GF-D8 (cell line): ENCODE measurements around the gene DNAH14.
"Not testable (repeated sequence)": the region's sequence is repeated elsewhere in the genome, so short reads cannot be mapped to it uniquely, and the experiment has no call there.

Experiments
- DNase-seq: peaks from one replicate; lab custom pipeline; 2025; lab: John Stamatoyannopoulos, UW

The DNAH14 gene

DNA sequence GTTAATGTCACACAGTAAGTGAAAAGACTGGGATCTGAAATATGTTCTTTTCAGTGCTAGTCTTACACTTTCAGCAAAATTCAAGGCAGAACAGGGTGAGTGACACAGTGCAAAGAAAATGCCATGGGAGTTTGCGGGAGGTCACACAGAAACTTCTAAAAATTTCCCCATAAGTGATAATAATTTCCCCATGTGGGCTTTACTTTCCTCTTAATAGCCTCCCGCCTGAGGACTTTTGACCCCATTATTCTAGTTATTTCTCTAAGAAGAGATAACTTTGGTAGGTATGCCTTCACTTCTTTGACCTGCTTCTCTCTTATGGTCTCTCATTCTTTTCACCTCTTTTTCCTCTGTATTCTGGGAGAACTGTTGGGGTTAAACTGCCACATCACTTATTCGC, 8.1 kb upstream of the DNAH14 start:
- DNase-seq: no peak

DNA sequence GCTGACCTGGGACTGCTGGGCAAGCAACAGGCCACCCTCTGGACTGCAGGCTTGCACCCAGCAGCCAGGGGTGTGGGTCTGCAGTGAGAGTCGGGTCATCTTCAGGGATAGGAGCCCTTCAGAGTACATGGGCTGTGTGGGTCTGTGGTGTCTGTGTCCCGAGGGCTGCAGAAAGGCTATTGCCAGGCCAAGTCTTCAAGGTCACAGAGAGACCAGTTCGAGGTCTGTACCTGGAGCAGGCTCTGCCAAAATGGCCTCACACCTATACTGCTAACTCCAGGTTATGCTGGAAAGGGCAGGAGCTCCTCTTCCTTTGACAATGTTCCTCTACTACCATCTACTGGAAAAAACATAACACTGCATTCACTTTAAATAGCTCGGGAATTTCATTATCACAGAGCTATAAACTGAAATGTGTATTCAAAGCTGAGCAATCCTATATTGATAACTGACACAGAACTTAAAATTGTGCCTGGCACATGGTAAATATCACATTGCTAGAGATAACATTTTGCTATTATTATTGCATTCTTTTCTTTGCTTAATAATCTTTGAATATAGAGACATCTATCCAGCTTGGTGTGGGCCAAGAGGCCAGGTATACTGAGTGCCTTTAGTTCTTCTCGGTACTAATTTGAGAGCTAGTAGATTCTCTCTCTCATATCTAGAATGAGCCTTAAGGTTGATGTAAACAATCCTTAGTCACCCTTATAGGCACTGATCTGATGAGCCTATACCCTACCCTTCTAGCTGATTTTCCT, 6.9 kb upstream of the DNAH14 start:
- no peak for DNase-seq

DNA sequence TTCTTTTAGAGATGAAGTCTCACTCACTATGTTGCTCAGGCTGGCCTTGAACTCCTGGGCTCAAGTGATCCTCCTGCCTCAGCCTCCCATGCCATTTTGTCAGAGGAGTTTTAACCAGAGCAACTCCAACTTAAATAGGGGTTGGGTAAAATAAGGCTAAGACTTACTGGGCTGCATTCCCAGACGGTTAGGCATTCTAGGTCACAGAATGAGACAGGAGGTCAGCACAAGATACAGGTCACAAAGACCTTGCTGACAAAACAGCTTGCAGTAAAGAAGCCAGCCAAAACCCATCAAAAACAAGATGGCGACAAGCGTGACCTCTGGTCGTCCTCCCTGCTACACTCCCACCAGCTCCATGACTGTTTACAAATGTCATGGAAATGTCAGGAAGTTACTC, 5.7 kb upstream of the DNAH14 start:
- no peak for DNase-seq

DNA sequence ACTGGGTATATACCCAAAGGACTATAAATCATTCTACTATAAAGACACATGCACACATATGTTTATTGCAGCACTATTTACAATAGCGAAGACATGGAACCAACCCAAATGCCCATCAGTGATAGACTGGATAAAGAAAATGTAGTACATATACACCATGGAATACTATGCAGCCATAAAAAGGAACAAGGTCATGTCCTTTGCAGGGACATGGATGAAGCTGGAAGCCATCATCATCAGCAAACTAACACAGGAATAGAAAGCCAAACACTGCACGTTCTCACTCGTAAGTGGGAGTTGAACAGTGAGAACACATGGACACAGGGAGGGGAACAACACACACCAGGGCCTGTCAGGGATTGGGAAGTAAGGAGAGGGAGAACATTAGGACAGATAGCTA, 1.8 kb upstream of the DNAH14 start:
- DNase-seq: not testable (repeated sequence)

DNA sequence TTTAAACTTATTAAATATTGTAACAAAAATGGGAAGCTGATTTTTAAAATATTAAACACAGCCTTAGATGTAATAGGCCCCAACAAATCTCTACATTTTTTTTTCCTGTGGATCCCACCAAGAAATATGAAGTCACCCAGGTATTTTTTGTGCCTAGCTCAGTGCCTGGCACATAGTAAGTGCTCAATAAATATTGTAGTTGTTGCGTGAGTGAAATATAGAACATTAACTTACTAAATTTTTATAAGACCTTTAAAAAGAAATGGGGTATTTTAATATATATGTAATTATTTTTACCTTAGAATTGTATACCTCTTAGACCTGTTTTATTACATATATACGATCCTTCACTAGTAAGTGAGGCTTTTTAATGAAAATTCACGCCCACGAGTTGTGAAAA, 569 bp upstream of the DNAH14 start:
- no peak for DNase-seq

DNA sequence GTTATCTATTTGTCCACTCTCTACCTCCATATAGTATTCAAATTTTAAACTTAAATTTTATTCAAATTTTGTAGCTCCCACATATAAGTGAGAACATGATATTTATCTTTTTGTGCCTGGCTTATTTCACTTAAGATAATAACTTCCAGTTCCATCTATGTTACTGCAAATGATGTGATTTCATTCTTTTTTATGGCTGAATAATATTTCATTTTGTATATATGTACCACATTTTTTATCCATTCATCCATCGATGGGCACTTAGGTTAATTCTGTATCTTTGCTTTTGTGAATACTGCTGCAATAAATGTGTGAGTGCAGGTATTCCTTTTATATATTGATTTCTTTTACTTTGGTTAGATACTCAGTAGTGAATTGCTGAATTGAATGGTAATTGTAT, 2.1 kb downstream of the DNAH14 start:
- DNase-seq: no peak

DNA sequence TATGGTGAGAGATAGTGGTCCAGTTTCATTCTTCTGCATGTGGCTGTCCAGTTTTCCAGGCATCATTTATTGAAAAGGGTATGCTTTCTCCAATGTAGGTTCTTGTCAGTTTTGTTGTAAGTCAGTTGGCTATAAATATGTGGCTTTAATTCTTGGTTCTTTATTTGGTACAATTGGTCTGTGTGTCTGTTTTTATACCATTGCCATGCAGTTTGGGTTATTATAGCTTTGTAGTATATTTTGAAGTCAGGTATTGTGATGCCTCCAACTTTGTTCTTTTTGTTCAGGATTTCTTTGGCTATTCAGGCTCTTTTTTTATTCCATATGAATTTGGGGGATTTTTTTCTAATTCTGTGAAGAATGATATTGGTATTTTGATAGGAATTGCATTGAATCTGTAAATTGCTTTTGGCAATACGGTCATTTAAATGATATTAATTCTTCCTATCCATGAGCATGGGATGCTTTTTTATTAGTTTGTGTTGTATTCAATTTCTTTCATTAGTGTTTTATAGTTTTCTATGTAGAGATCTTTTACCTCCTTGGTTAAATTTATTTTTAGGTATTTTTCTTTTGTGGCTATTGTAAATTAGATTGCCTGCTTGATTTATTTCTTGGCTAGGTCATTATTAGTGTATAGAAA, 3.3 kb downstream of the DNAH14 start:
- DNase-seq: no peak

DNA sequence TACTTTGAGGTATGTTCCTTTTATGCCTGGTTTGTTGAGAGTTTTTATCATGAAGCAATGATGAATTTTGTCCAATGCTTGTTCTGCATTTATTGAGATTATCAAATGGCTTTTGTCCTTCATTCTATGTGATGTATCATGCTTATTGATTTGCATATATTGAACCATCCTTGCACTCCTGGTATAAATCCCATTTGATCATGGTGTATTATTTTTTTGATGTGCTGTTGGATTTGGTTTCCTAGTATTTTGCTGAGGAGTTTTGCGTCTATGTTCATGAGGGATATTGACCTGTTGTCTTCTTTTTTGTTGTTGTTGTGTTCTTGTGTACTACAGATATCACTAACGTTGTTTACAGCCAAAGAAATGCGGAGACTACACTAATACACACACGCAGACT, 4.1 kb downstream of the DNAH14 start:
- DNase-seq: no peak

DNA sequence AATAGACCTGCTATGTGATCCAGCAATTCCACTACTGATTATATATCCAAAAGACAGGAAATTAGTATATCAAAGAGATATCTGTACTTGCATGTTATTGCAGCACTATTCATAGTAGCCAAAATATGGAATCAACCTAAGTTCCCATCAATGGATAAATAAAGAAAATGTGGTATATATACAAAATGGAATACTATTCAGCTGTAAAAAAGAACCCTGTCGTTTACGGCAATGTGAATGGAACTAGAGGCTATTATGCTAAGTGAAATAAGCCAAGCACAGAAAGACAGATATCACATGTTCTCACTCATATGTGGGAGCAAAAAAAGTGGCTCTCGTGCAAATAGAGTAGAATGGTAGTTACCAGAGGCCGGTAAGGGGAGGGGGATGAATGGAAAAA, 9.2 kb downstream of the DNAH14 start:
- DNase-seq: no peak

DNA sequence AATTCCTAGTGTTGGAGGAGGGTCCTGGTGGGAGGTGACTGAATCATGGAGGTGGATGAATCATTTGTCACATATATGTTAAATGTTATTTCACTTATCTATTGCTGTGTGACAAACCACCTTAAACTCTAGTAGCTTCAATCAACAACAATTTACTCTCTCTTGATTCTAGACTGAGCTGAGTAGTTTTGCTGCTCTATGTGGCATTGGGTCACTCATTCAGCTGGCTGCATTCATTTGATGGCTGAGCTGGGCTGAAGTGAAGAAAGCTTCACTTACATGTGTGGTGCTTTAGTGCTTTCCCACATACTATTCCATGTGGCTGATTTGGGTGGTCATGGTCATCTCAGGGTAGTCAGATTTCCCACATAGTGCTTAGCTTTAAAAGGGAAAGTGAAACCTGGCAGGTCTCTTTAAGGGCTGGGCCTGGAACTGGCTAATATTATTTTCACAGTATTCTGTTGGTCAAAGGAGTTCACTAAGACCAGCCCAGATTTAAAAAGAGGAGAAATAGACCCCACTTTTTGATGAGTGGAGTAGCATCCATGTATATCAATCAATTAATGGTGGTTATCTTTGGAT, 10.5 kb downstream of the DNAH14 start:
- DNase-seq: no peak

DNA sequence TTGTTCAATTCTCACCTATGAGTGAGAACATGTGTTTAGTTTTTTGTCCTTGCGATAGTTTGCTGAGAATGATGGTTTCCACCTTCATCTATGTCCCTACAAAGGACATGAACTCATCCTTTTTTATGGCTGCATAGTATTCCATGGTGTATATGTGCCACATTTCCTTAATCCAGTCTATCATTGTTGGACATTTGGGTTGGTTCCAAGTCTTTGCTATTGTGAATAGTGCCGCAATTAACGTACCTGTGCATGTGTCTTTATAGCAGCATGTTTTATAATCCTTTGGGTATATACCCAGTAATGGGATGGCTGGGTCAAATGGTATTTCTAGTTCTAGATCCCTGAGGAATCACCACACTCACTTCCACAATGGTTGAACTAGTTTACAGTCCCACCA, 11.3 kb downstream of the DNAH14 start:
- not testable (repeated sequence) for DNase-seq

DNA sequence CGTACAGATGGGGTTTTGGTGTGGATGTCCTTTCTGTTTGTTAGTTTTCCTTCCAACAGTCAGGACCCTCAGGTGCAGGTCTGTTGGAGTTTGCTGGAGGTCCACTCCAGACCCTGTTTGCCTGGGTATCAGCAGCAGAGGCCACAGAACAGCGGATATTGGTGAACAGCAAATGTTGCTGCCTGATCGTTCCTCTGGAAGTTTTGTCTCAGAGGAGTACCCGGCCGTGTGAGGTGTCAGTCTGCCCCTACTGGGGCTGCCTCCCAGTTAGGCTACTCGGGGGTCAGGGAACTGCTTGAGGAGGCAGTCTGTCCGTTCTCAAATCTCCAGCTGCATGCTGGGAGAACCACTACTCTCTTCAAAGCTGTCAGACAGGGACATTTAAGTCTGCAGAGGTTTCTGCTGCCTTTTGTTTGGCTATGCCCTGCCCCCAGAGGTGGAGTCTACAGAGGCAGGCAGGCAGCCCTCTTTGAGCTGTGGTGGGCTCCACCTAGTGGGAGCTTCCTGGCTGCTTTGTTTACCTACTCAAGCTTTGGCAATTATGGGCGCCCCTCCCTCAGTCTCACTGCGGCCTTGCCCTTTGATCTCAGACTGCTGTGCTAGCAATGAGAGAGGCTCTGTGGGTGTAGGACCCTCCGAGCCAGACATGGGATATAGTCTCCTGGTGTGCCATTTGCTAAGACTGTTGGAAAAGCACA, 16.3 kb downstream of the DNAH14 start:
- not testable (repeated sequence) for DNase-seq

DNA sequence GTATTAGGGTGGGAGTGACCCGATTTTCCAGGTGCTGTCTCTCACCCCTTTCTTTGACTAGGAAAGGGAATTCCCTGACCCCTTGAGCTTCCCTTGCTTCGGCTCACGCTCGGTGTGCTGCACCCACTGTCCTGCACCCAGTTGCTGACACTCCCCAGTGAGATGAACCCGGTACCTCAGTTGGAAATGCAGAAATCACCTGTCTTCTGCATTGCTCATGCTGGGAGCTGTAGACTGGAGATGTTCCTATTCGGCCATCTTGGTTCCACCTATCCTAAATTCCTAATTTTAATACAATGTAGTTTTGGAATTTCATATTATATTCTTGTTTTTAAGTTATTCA, 16.8 kb downstream of the DNAH14 start:
- DNase-seq: not testable (repeated sequence)

DNA sequence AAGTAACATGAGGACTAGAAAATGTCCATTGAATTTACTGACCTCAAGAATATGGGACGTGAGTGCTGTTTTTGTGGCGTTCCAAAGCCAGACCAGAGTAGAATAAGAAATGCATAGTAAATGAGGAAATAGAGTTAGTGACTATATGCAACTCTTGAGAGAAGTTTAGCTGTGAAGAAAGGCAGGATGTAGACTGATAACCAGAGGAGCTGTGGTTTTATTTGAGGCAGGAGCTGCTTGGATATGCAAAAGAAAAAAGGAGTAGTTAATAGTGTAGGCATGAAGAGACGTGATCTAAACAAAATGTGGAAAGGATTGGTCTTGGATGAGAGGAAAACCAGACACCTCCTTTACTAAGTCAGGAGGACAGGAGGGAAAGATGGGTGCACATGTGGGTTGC, 28.2 kb downstream of the DNAH14 start:
- no peak for DNase-seq

DNA sequence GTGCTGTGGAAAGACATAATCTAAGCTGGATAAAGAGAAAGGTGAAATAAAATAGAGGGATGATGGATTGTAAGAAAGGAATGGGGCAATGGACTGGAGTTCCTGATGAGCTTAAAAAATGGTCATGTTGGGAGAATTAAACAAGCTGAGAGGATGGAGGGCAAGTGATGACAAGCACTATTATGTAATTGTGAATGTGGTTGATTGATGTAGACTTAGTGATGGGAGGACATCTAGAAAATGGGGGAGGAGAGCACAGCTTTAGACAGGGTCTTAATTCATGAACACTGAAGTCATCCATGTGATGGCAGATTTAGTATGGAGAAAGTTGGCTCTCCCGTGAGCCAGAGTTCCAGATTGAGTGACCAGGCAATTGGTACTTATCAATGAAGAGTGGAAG, 29.0 kb downstream of the DNAH14 start:
- no peak for DNase-seq

DNA sequence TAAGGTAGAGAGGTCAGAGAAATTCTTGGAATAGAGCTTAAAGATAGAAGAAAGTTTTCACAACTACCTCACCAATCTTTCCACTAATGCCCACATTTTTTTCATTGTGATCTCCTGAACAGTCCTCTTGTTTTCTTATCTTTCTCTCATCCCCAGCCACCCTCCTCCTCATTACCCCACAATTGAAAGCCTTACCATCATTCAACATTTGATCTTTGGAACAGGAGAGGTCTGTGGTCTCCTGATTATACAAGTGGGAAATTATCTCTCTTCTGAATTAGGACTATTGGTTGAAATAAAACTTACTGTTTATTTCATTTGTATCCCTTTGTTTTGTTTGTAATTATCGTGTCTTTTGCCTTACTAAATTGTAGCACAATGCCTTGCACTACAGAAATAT, 29.6 kb downstream of the DNAH14 start:
- no peak for DNase-seq

DNA sequence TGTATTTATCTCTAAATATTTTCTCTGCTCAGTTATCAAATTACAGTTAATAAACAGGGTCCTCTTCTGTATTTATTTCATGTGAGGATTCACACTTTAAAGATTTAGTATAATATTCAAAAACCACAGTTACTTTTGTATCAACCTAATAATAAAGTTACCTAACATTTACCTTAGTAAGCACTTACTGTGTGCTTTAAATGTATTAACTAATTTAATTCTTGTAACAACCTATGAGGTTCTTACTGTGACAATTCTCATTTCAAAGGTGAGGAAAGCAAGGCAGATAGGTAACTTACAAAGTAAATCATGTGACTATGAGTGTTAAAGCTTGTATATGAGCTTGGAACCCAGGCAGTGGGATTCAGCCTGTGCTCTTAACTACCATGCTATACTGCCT, 30.2 kb downstream of the DNAH14 start:
- DNase-seq: no peak

DNA sequence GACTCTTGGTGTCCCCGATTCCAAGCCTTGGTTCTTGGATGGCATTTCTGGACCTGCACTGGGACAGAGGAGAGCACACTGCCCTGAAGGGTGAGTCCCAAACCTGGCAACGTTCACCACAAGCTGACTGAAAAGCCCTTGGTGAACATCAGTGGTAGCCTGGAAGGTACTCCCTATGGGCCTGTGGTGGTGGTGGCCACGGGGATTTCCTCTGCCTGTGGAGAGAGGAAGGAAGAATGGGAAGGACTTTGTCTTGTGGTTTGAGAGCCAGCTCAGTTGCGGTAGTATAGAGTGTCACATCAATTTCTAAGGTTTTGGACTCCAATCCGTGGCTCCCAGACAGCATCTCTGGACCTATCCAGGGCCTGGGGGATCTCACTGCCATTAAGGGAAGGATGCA, 50.7 kb downstream of the DNAH14 start:
- peak; percentile 21 for DNase-seq

DNA sequence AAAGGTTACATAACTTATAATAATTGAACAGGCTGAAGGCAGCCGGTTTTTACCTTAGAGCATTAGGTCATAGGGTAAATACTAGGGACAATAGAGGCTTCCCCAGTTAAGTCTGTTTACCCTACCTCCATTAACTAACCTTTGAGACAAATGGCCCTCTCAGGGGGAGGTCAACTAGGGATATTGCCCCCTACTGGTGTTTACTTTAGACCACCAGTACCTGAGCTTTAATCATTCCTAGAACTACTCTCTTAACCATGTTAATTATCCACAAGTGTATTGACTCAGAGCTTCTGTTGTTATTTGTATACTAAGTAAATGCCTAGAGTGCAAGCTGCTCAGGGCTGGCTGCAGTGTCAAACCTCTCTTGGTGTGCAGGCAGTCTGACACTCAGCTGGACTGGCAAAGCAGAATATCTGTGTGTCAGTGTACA, 52.5 kb downstream of the DNAH14 start:
- not testable (repeated sequence) for DNase-seq

DNA sequence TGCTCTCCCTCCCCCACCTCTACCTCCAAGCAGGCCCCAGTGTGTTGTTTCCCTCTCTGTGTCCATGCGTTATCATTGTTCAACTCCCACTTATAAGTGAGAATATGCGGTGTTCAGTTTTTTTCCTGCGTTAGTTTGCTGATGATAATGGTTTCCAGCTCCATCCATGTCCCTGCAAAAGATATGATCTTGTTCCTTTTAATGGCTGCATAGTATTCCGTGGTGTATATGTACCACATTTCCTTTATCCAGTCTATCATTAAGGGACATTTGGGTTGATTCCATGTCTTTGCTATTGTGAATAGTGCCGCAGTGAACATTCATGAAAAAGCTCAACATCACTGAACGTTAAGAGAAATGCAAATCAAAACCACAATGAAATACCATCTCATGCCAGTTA, 58.6 kb downstream of the DNAH14 start:
- no peak for DNase-seq

DNA sequence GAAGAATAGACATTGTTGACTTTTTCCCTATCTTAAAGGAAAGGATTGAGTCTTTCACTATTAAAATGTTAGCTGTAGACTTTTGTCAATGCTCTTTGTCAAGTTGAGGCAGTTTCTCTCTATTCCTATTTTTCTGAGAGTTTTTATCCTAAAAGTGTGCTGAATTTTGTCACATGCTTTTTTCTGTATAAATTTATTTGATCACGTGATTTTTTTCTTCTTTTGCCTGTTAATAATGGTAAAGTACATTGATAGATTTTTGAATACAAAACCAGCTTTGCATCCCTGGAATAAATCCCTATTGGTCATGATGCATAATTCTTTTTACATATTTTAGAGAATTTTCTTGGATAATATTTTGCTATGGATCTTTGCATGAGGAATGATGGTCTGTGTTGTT, 60.1 kb downstream of the DNAH14 start:
- DNase-seq: no peak

DNA sequence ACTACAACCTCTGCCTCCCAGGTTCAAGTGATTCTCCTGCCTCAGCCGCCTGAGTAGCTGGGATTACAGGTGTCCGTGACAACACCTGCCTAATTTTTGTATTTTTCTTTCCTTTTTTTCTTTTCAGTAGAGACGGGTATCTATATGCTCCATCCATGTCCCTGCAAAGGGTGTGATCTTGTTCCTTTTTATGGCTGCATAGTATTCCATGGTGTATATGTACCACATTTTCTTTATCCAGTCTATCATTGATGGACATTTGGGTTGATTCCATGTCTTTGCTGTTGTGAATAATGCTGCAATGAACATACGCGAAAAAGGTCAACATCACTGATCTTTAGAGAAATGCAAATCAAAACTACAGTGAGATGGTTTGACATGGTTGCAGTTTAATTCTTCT, 62.1 kb downstream of the DNAH14 start:
- not testable (repeated sequence) for DNase-seq

DNA sequence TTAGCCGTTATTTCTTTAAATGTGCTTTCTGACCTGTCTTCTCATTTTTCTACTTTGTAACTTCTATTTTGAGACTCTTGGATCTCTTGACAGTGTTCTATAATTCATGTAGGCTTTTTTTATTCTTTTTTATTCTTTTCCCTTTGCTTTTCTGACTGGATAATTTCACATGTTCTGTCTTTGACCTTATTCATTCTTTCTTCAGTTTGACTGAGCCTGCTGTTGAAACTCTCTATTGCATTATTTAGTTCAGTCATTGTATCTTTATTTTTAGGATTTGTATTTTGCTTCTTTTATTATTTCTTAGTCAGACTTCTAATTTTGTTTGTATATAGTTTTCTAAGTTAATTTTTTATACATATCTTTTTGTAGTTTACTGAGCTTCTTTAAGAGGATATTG, 66.1 kb downstream of the DNAH14 start:
- DNase-seq: no peak
